MM.1S (cell line): ENCODE data around the gene NPFFR1.
"Not testable (repeated sequence)": the region's sequence is repeated elsewhere in the genome, so short reads cannot be mapped to it uniquely, and the experiment has no call there.

Source experiments
- DNase-seq: peaks from one replicate; pipeline ENCODE4 v3.0.0-alpha.2; 2015
- H2AFZ ChIP-seq: fragments of 300-600 bp; sonication (generic); 2 replicates; pipeline ENCODE4 v1.6.0; 2016; ENCODE audit warnings: antibody characterized with exemption, low read length
- H3F3A ChIP-seq: fragments of 300-600 bp; sonication (generic); 2 replicates; pipeline ENCODE4 v1.6.1; 2016; ENCODE audit warnings: mild to moderate bottlenecking, antibody characterized with exemption, low read length, moderate library complexity, mixed read lengths; ENCODE audit not compliant: insufficient read depth
- H3K27ac ChIP-seq: fragments of 300-600 bp; sonication (generic); 2 replicates; pipeline ENCODE4 v1.5.1; 2016; ENCODE audit warnings: mild to moderate bottlenecking, low read length
- H3K27me3 ChIP-seq: fragments of 300-600 bp; sonication (generic); replicated peaks from 2 replicates; pipeline ENCODE4 v1.6.0; 2016; ENCODE audit warnings: low read length; ENCODE audit not compliant: insufficient read depth
- H3K36me3 ChIP-seq: fragments of 300-600 bp; sonication (generic); replicated peaks from 2 replicates; pipeline ENCODE4 v1.6.1; 2016; ENCODE audit warnings: mild to moderate bottlenecking, low read length, mixed read lengths; ENCODE audit not compliant: insufficient read depth
- H3K4me1 ChIP-seq: fragments of 300-600 bp; sonication (generic); 2 replicates; pipeline ENCODE4 v1.6.1; 2016; ENCODE audit warnings: low read length, mixed read lengths
- H3K4me2 ChIP-seq: fragments of 300-600 bp; sonication (generic); 2 replicates; pipeline ENCODE4 v1.6.0; 2016; ENCODE audit warnings: low read depth, low read length
- H3K4me3 ChIP-seq: fragments of 300-600 bp; sonication (generic); 2 replicates; pipeline ENCODE4 v1.5.1; 2016; ENCODE audit warnings: low read length, mixed read lengths
- H3K79me2 ChIP-seq: fragments of 300-600 bp; sonication (generic); 2 replicates; pipeline ENCODE4 v1.6.1; 2016; ENCODE audit warnings: mixed run types, low read length, mixed read lengths
- H3K9ac ChIP-seq: fragments of 300-600 bp; sonication (generic); 2 replicates; pipeline ENCODE4 v1.6.1; 2016; ENCODE audit warnings: low read length, mixed read lengths
- H3K9me2 ChIP-seq: fragments of 300-600 bp; sonication (generic); replicated peaks from 2 replicates; pipeline ENCODE4 v1.6.1; 2016; ENCODE audit warnings: mild to moderate bottlenecking, low read length, mixed read lengths; ENCODE audit not compliant: insufficient read depth
- H3K9me3 ChIP-seq: fragments of 300-600 bp; sonication (generic); replicated peaks from 2 replicates; pipeline ENCODE4 v1.6.1; 2016; ENCODE audit warnings: mild to moderate bottlenecking, low read length, mixed read lengths; ENCODE audit not compliant: insufficient read depth
- H4K20me1 ChIP-seq: fragments of 300-600 bp; sonication (generic); 2 replicates; pipeline ENCODE4 v1.6.1; 2016; ENCODE audit warnings: mild to moderate bottlenecking, low read length, moderate library complexity, mixed read lengths; ENCODE audit not compliant: insufficient read depth
- EZH2 ChIP-seq: fragments of 300-600 bp; sonication (generic); optimal IDR thresholded peaks from 2 replicates; pipeline ENCODE3; 2017; ENCODE audit warnings: low read depth, mild to moderate bottlenecking, antibody characterized with exemption, low read length, mixed read lengths
- EZH2phosphoT487 ChIP-seq: fragments of 300-600 bp; sonication (generic); IDR thresholded peaks from 2 replicates; pipeline ENCODE4 v1.6.1; 2018; ENCODE audit warnings: antibody characterized with exemption, low read length
- TF ChIP-seq, protein P1 (sequence below): fragments of 300-600 bp; sonication (generic); IDR thresholded peaks from 2 replicates; pipeline ENCODE4 v1.5.1; 2016; ENCODE audit warnings: antibody characterized with exemption, low read length, mixed read lengths

Gene NPFFR1

DNA sequence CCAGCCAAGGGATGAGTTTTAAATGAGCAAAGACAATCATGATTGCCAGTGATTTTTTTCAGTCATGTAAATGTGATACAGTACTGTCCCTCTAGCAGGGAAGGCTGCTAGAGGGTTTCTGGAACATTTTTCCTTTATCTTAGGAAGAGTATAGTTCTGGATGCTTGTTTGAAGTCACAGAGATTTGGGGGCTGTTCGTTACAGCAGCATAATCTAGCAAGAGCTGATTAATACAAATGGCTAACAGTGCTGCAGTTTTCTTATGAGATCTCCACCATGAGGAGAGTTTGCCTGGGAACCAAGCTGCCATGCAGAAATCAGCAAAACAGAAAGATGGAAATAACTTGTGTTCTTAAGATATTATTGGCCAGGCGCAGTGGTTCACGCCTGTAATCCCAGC is 42.7 kb downstream of the NPFFR1 start:
- H3K9me3 ChIP-seq, result no peaks in the 10 kb centered on the region
- no peak for DNase-seq

DNA sequence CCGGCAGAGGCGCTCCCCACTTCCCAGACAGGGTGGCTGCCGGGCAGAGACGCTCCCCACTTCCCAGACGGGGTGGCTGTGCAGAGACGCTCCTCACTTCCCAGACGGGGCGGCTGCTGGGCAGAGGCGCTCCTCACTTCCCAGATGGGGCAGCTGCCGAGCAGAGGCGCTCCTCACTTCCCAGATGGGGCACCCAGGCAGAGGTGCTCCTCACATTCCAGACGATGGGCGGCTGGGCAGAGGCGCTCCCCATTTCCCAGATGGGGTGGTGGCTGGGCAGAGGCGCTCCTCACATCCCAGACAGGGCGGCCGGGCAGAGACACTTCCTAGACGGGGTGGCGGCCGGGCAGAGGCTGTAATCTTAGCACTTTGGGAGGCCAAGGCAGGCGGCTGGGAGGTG is 43.8 kb downstream of the NPFFR1 start:
- H4K20me1 ChIP-seq, H3K4me3 ChIP-seq, H3K79me2 ChIP-seq, H3K27me3 ChIP-seq, H3K36me3 ChIP-seq, H3K9me2 ChIP-seq, H3F3A ChIP-seq, H3K9me3 ChIP-seq, H3K27ac ChIP-seq, H3K9ac ChIP-seq, H2AFZ ChIP-seq, H3K4me1 ChIP-seq, H3K4me2 ChIP-seq, DNase-seq: not testable (repeated sequence)

More for the DNA sequence above, 42.7 kb downstream of the NPFFR1 start:
- no peaks in the 10 kb centered on the region for H3K36me3 ChIP-seq
- H3K27me3 ChIP-seq, result no peaks in the 10 kb centered on the region
- H3F3A ChIP-seq, result no peaks in the 10 kb centered on the region
- no peak overlapping the region for H3K9ac ChIP-seq
- no peaks in the 10 kb centered on the region for H3K4me1 ChIP-seq
- H2AFZ ChIP-seq, result no peak overlapping the region
- H3K4me2 ChIP-seq, result no peak overlapping the region
- no peak overlapping the region for H3K27ac ChIP-seq
- H4K20me1 ChIP-seq, result no peaks in the 10 kb centered on the region
- TF ChIP-seq EZH2phosphoT487 (no peak), EZH2 (no peak)
- TF ChIP-seq, protein P1, sequence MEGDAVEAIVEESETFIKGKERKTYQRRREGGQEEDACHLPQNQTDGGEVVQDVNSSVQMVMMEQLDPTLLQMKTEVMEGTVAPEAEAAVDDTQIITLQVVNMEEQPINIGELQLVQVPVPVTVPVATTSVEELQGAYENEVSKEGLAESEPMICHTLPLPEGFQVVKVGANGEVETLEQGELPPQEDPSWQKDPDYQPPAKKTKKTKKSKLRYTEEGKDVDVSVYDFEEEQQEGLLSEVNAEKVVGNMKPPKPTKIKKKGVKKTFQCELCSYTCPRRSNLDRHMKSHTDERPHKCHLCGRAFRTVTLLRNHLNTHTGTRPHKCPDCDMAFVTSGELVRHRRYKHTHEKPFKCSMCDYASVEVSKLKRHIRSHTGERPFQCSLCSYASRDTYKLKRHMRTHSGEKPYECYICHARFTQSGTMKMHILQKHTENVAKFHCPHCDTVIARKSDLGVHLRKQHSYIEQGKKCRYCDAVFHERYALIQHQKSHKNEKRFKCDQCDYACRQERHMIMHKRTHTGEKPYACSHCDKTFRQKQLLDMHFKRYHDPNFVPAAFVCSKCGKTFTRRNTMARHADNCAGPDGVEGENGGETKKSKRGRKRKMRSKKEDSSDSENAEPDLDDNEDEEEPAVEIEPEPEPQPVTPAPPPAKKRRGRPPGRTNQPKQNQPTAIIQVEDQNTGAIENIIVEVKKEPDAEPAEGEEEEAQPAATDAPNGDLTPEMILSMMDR, result no peak
- H3K9me2 ChIP-seq, result no peaks in the 10 kb centered on the region
- no peak overlapping the region for H3K4me3 ChIP-seq
- H3K79me2 ChIP-seq, result no peaks in the 10 kb centered on the region

DNA sequence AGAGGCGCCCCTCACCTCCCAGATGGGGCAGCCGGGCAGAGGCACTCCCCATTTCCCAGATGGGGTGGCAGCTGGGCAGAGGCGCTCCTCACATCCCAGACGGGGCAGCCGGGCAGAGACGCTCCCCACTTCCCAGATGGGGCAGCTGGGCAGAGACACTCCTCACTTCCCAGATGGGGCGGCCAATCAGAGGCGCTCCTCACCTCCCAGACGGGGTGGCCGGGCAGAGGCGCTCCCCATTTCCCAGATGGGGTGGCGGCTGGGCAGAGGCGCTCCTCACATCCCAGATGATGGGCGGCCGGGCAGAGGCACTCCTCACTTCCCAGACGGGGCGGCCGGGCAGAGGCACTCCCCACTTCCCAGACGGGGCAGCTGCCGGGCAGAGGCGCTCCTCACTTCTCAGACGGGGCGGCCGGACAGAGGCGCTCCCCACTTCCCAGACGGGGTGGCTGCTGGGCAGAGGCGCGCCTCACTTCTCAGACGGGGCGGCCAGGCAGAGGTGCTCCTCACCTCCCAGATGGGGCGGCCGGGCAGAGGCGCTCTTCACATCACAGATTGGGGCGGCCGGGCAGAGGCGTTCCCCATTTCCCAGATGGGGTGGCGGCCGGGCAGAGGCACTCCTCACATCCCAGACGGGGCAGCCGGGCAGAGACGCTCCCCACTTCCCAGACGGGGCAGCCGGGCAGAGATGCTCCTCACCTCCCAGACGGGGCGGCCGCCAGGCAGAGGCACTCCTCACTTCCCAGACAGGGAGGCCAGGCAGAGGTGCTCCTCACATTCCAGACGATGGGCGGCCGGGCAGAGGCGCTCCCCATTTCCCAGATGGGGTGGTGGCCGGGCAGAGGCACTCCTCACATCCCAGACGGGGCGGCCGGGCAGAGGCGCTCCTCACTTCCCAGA is 44.5 kb downstream of the NPFFR1 start:
- not testable (repeated sequence) for DNase-seq, H3K4me1 ChIP-seq, H3K9me2 ChIP-seq, H2AFZ ChIP-seq, H3K4me2 ChIP-seq, H3K27ac ChIP-seq, H3F3A ChIP-seq, H3K36me3 ChIP-seq, H4K20me1 ChIP-seq, H3K9ac ChIP-seq, H3K79me2 ChIP-seq, H3K4me3 ChIP-seq, H3K9me3 ChIP-seq, H3K27me3 ChIP-seq

DNA sequence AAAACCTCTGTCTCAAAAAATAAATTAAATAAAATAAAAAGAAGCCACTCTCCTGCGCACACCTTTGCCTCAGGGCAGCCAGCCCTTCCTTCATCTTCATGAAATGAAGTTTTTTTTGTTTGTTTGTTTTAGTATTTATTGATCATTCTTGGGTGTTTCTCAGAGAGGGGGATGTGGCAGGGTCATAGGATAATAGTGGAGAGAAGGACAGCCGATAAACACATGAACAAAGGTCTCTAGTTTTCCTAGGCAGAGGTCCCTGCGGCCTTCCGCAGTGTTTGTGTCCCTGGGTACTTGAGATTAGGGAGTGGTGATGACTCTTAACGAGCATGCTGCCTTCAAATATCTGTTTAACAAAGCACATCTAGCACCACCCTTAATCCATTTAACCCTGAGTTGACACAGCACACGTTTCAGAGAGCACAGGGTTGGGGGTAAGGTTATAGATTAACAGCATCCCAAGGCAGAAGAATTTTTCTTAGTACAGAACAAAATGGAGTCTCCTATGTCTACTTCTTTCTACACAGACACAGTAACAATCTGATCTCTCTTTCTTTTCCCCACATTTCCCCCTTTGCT is 45.8 kb downstream of the NPFFR1 start:
- H3K27ac ChIP-seq, DNase-seq, H2AFZ ChIP-seq, H3K4me1 ChIP-seq, H3K9me3 ChIP-seq, H3K36me3 ChIP-seq, H4K20me1 ChIP-seq, H3K4me3 ChIP-seq, H3K79me2 ChIP-seq, H3K4me2 ChIP-seq, H3K27me3 ChIP-seq, H3K9ac ChIP-seq, H3K9me2 ChIP-seq, H3F3A ChIP-seq: not testable (repeated sequence)
